ENCODE measurements around the gene H2BK1. TPM values are rescaled to one million over a fixed set of nuclear protein-coding genes. Genes with fewer than 3 reads are reported as not detected.

Gene H2BK1
- total and polyA plus RNA-seq, 4 donors: 0.52 TPM; not detected in 3

GRCh38 chr7:151178236-151178635, 32.1 kb downstream of the H2BK1 start:
- no peak for DNase-seq
- TF ChIP-seq CTCF (IDR thresholded peaks at IDR 0.05; ENCODE audit: control extremely low read depth, extremely low read depth): no peak
- H3K27ac ChIP-seq (ENCODE audit: low read depth in 1 of 2, low read length in 1 of 2): no peak overlapping the region
- H3K36me3 ChIP-seq (ENCODE audit: control insufficient read depth in 4 of 4, insufficient read depth in 4 of 4, low read length in 4 of 4): no peaks in the 10 kb centered on the region
- H3K27me3 ChIP-seq (ENCODE audit: control insufficient read depth in 3 of 3, insufficient read depth in 3 of 3, low read length in 2 of 3): peaks cover 4 to 11% (median 4%) of the 10 kb centered on the region in 3 donors
- peaks cover 0 to under 1% (median 0%) of the 10 kb centered on the region in 4 donors for H3K9me3 ChIP-seq (ENCODE audit: control insufficient read depth in 4 of 4, insufficient read depth in 3 of 4, low read length in 3 of 4)
- no peaks in the 10 kb centered on the region for H3K4me1 ChIP-seq (ENCODE audit: control insufficient read depth in 5 of 5, insufficient read depth in 5 of 5, low read length in 5 of 5)
- H3K9ac ChIP-seq (ENCODE audit: insufficient read depth in 1 of 2, low read length in 2 of 2): no peak overlapping the region
- H3K4me3 ChIP-seq: no peak overlapping the region
- no peak for ATAC-seq (ENCODE audit: insufficient read depth, low FRiP score)
- WGBS, 2 donors: 90 to 94% methylated on average over 9 of the region's 9 CpGs

GRCh38 chr7:151177310-151177709, 33.0 kb downstream of the H2BK1 start:
- Histone ChIP-seq H3K9ac (ENCODE audit: insufficient read depth in 1 of 2, low read length in 2 of 2) (no peak overlapping the region), H3K27ac (ENCODE audit: low read depth in 1 of 2, low read length in 1 of 2) (no peak overlapping the region), H3K4me3 (no peak overlapping the region), H3K27me3 (ENCODE audit: control insufficient read depth in 3 of 3, insufficient read depth in 3 of 3, low read length in 2 of 3) (peaks cover 4 to 11% (median 4%) of the 10 kb centered on the region in 3 donors), H3K4me1 (ENCODE audit: control insufficient read depth in 5 of 5, insufficient read depth in 5 of 5, low read length in 5 of 5) (no peaks in the 10 kb centered on the region), H3K36me3 (ENCODE audit: control insufficient read depth in 4 of 4, insufficient read depth in 4 of 4, low read length in 4 of 4) (no peaks in the 10 kb centered on the region), H3K9me3 (ENCODE audit: control insufficient read depth in 4 of 4, insufficient read depth in 3 of 4, low read length in 3 of 4) (peaks cover 0 to 3% (median 0%) of the 10 kb centered on the region in 4 donors)
- WGBS, 2 donors: 95 to 100% methylated on average over 1 of the region's 1 CpG
- DNase-seq (no peak), ATAC-seq (ENCODE audit: insufficient read depth, low FRiP score) (no peak)
- TF ChIP-seq CTCF (IDR thresholded peaks at IDR 0.05; ENCODE audit: control extremely low read depth, extremely low read depth): no peak

GRCh38 chr7:151176401-151176800, 33.9 kb downstream of the H2BK1 start:
- Histone ChIP-seq H3K27me3 (ENCODE audit: control insufficient read depth in 3 of 3, insufficient read depth in 3 of 3, low read length in 2 of 3) (peaks cover 4 to 11% (median 4%) of the 10 kb centered on the region in 3 donors), H3K9ac (ENCODE audit: insufficient read depth in 1 of 2, low read length in 2 of 2) (no peak overlapping the region), H3K4me3 (no peak overlapping the region), H3K27ac (ENCODE audit: low read depth in 1 of 2, low read length in 1 of 2) (no peak overlapping the region), H3K9me3 (ENCODE audit: control insufficient read depth in 4 of 4, insufficient read depth in 3 of 4, low read length in 3 of 4) (peaks cover 0 to 3% (median 0%) of the 10 kb centered on the region in 4 donors), H3K4me1 (ENCODE audit: control insufficient read depth in 5 of 5, insufficient read depth in 5 of 5, low read length in 5 of 5) (no peaks in the 10 kb centered on the region), H3K36me3 (ENCODE audit: control insufficient read depth in 4 of 4, insufficient read depth in 4 of 4, low read length in 4 of 4) (no peaks in the 10 kb centered on the region)
- ATAC-seq (ENCODE audit: insufficient read depth, low FRiP score) (no peak), DNase-seq (no peak)
- 89 to 93% methylated on average over 9 of the region's 9 CpGs for WGBS, 2 donors
- no peak for TF ChIP-seq CTCF (IDR thresholded peaks at IDR 0.05; ENCODE audit: control extremely low read depth, extremely low read depth)

GRCh38 chr7:151175793-151176311, 34.4 kb downstream of the H2BK1 start:
- DNase-seq (no peak), ATAC-seq (ENCODE audit: insufficient read depth, low FRiP score) (no peak)
- Histone ChIP-seq H3K27me3 (ENCODE audit: control insufficient read depth in 3 of 3, insufficient read depth in 3 of 3, low read length in 2 of 3) (peaks cover 4 to 11% (median 7%) of the 10 kb centered on the region in 3 donors), H3K9me3 (ENCODE audit: control insufficient read depth in 4 of 4, insufficient read depth in 3 of 4, low read length in 3 of 4) (peaks cover 0 to 3% (median 0%) of the 10 kb centered on the region in 4 donors), H3K36me3 (ENCODE audit: control insufficient read depth in 4 of 4, insufficient read depth in 4 of 4, low read length in 4 of 4) (no peaks in the 10 kb centered on the region), H3K4me3 (no peak overlapping the region), H3K27ac (ENCODE audit: low read depth in 1 of 2, low read length in 1 of 2) (no peak overlapping the region), H3K9ac (ENCODE audit: insufficient read depth in 1 of 2, low read length in 2 of 2) (no peak overlapping the region), H3K4me1 (ENCODE audit: control insufficient read depth in 5 of 5, insufficient read depth in 5 of 5, low read length in 5 of 5) (no peaks in the 10 kb centered on the region)
- TF ChIP-seq CTCF (IDR thresholded peaks at IDR 0.05; ENCODE audit: control extremely low read depth, extremely low read depth): no peak
- WGBS, 2 donors: 78 to 82% methylated on average over 23 of the region's 23 CpGs
